ENCODE measurements around the gene MROH2A.

- TF ChIP-seq EZH2 (IDR thresholded peaks at IDR 0.05) (no peak), POLR2AphosphoS5 (IDR thresholded peaks at IDR 0.05; ENCODE audit: borderline replicate concordance, low read depth, low read length) (no peak), FOXP2 (optimal IDR thresholded peaks at IDR 0.05; ENCODE audit: control extremely low read depth, extremely low read length, insufficient read depth) (no peak)
These were observed 14.6 kb downstream of the MROH2A start for GRCh38 chr2:233792720-233793119.

All from SK-N-MC (cell line).